PFSK-1 (cell line): Measurements from ENCODE around the gene ARTN.

ENCODE experiments used
- POLR2AphosphoS5 ChIP-seq: IDR thresholded peaks from 2 replicates; pipeline ENCODE4 v1.6.1; 2012; ENCODE audit warnings: low read depth, mild to moderate bottlenecking, control low read depth, low read length, moderate library complexity
- REST ChIP-seq, 2 experiments: IDR thresholded peaks; 2 replicates each; pipeline versions ENCODE4 v1.6.1 to v1.8.0; 2011 to 2012; ENCODE audit warnings: low read depth in 2 of 2, low read length in 2 of 2, control low read depth in 1 of 2, inconsistent platforms in 1 of 2, mild to moderate bottlenecking in 1 of 2, moderate library complexity in 1 of 2; ENCODE audit not compliant: insufficient read depth in 1 of 2
- SIN3A ChIP-seq: IDR thresholded peaks from 2 replicates; pipeline ENCODE4 v1.6.1; 2012; ENCODE audit warnings: mild to moderate bottlenecking, low read length, moderate library complexity, borderline replicate concordance; ENCODE audit not compliant: insufficient read depth
- TAF1 ChIP-seq: IDR thresholded peaks from 2 replicates; pipeline ENCODE4 v1.6.1; 2012; ENCODE audit warnings: low read length, control low read depth, borderline replicate concordance; ENCODE audit not compliant: insufficient read depth

DNA sequence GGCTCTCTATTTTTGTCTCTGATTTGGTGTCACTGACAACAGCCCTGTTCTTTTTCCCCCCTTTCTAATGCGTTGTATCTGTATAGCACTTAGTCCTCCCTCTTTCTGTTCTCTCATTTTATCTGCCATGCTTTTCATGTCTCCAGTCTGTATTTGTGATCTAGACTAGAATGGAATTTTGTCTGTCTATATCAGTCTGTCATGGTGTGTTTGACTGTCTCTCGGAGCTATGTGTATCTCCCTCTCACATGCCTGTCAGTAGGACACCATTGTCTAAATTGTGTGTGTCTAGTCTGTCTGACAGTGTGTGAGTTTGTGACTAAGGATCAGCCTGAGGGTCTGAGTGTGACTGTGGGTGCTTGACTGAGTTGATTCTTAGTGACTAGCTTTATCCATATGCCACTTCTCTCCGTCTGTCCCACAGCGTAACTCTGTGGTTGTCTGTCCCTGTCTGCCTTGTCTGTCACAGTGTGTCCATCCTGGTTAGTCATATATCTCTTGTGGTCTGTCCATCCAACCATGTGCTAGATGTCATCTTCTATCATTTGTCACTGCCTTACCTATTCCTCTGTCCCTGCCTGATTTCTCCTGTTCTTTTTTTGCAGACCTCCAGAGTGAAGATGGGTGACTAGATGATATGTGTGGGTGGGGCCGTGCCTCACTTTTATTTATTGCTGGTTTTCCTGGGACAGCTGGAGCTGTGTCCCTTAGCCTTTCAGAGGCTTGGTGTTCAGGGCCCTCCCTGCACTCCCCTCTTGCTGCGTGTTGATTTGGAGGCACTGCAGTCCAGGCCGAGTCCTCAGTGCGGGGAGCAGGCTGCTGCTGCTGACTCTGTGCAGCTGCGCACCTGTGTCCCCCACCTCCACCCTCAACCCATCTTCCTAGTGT, 44.0 kb downstream of the ARTN start:
- no peak for TF ChIP-seq POLR2AphosphoS5
- TF ChIP-seq TAF1: no peak
- no peak for TF ChIP-seq REST (IDR thresholded peaks at IDR 0.05; ENCODE audit: insufficient read depth in 1 of 2, low read depth in 2 of 2, low read length in 2 of 2)
- peak; percentile 31; the same call in 1 of the 2 replicates for TF ChIP-seq SIN3A
